Retinal pigment epithelial cell (primary cell): Measurements from ENCODE around the gene NEDD8.
"Not testable (repeated sequence)": the region's sequence is repeated elsewhere in the genome, so short reads cannot be mapped to it uniquely, and the experiment has no call there.

Source experiments
- DNase-seq: peaks from one replicate; pipeline ENCODE4 v3.0.0-alpha.2; 2010; ENCODE audit warnings: low read depth
- H3K4me3 ChIP-seq: 2 replicates; pipeline ENCODE4 v1.5.1; 2011; ENCODE audit warnings: mild to moderate bottlenecking, low read length, control low read depth, moderate library complexity
- CTCF ChIP-seq: conservative IDR thresholded peaks from 2 replicates; pipeline ENCODE4 v1.5.1; 2011; ENCODE audit warnings: low read depth, low read length, control low read depth, inconsistent platforms

Gene NEDD8

GRCh38 chr14:24247422-24247821, 15.3 kb upstream of the NEDD8 start:
- DNase-seq = no peak
- TF ChIP-seq CTCF = no peak
- H3K4me3 ChIP-seq = no peak overlapping the region

GRCh38 chr14:24246765-24247212, 14.6 kb upstream of the NEDD8 start:
- H3K4me3 ChIP-seq = no peak overlapping the region
- TF ChIP-seq CTCF = no peak
- no peak for DNase-seq

- not testable (repeated sequence) for DNase-seq, H3K4me3 ChIP-seq
Observed at GRCh38 chr14:24245350-24245749, 13.2 kb upstream of the NEDD8 start.

- H3K4me3 ChIP-seq = peak overlapping the region; percentile 91
- no peak for TF ChIP-seq CTCF
- DNase-seq = no peak
Observed at GRCh38 chr14:24243336-24243836, 11.2 kb upstream of the NEDD8 start.

GRCh38 chr14:24241829-24242443, 9.8 kb upstream of the NEDD8 start:
- TF ChIP-seq CTCF = peak; percentile 53
- H3K4me3 ChIP-seq = peak overlapping the region; percentile 91
- peak; percentile 68 for DNase-seq

- no peak overlapping the region for H3K4me3 ChIP-seq
- no peak for TF ChIP-seq CTCF
- DNase-seq = no peak
Observed at GRCh38 chr14:24240110-24240918, 8.1 kb upstream of the NEDD8 start.

GRCh38 chr14:24238527-24239037, 6.4 kb upstream of the NEDD8 start:
- no peak for DNase-seq
- no peak overlapping the region for H3K4me3 ChIP-seq
- no peak for TF ChIP-seq CTCF
